Gastrocnemius medialis (tissue), 4 donors: ENCODE measurements around the gene USP5. TPM values are rescaled to one million over a fixed set of nuclear protein-coding genes. Genes with fewer than 3 reads are reported as not detected.

Experiments
- ATAC-seq, 2 donors: fragments of 150-250 bp; one replicate each; pipeline ENCODE4 v1.9.1; 2016
- DNase-seq, 2 donors: peaks; one replicate each; pipeline ENCODE4 v3.0.0-alpha.2; 2019
- H3K27ac ChIP-seq, 4 donors: fragments of 200-600 bp; sonication (generic); 1 replicate in 1 of 4; 2 replicates in 3 of 4; pipeline ENCODE4 v1.5.1; 2016 to 2018; ENCODE audit warnings: mild to moderate bottlenecking in 2 of 4, moderate library complexity in 1 of 4
- H3K27me3 ChIP-seq, 3 donors: fragments of 200-600 bp; sonication (generic) in 2 of 3; 1 replicate in 1 of 3; 2 replicates in 2 of 3; pipeline versions ENCODE4 v1.5.1 to v1.6.0; 2016 to 2019; ENCODE audit warnings: mild to moderate bottlenecking in 1 of 3, moderate library complexity in 1 of 3
- H3K36me3 ChIP-seq, 2 donors: fragments of 200-600 bp; sonication (generic) in 1 of 2; one replicate each; pipeline ENCODE4 v1.5.1; 2017 to 2018
- H3K4me1 ChIP-seq, 2 donors: fragments of 200-600 bp; sonication (generic) in 1 of 2; one replicate each; pipeline ENCODE4 v1.5.1; 2016 to 2017; ENCODE audit warnings: mild to moderate bottlenecking in 2 of 2
- H3K4me3 ChIP-seq, 4 donors: fragments of 200-600 bp; sonication (generic) in 3 of 4; 1 replicate in 1 of 4; 2 replicates in 3 of 4; pipeline ENCODE4 v1.5.1; 2016 to 2019; ENCODE audit warnings: mild to moderate bottlenecking in 2 of 4
- H3K9me3 ChIP-seq, 3 donors: fragments of 200-600 bp; sonication (generic) in 2 of 3; 1 replicate in 1 of 3; 2 replicates in 2 of 3; pipeline ENCODE4 v1.5.1; 2016 to 2019
- POLR2A ChIP-seq, 2 donors: fragments of 450-650 bp; IDR thresholded peaks; one replicate each; pipeline ENCODE4 v1.6.1; 2017; ENCODE audit warnings: antibody characterized with exemption in 2 of 2, mild to moderate bottlenecking in 2 of 2, moderate library complexity in 2 of 2
- in situ Hi-C, 4 donors: fragments of 200-750 bp; cut with MboI; loops; one replicate each; pipeline versions ENCODE4 v1.15.0 to v1.8.0; 2017; ENCODE audit warnings: low sequenced_read_pairs in 4 of 4
- intact Hi-C: fragments of 100-400 bp; cut with DNase I; formaldehyde crosslinking; loops from one replicate; pipeline ENCODE4 v1.15.1; 2023; ENCODE audit warnings: low total_unique reads
- total RNA-seq, 4 donors: library from RNA; depleted of rRNA; stranded (reverse); fragments of >200 nt; gene quantifications; one replicate each; pipeline versions ENCODE4 v1.1.0 to v1.2.3, GENCODE V29; 2016
- TF ChIP-seq, protein P1 (sequence below), 5 experiments: fragments of 450-650 bp in 3 of 5; fragments of 200-600 bp in 2 of 5; sonication (generic) in 2 of 5; IDR thresholded peaks in 4 of 5; conservative IDR thresholded peaks in 1 of 5; 1 replicate in 4 of 5; 2 replicates in 1 of 5; pipeline ENCODE4 v1.5.1; 2016 to 2019; ENCODE audit warnings: antibody characterized with exemption in 5 of 5, mild to moderate bottlenecking in 3 of 5, moderate library complexity in 3 of 5

The USP5 gene
- total RNA-seq, 4 donors from 2014 or later: 66.4 to 120 (median 74.1) TPM

GRCh38 chr12:6858799-6859198 is 6.8 kb downstream of the USP5 start:
- ATAC-seq: no peak

DNA sequence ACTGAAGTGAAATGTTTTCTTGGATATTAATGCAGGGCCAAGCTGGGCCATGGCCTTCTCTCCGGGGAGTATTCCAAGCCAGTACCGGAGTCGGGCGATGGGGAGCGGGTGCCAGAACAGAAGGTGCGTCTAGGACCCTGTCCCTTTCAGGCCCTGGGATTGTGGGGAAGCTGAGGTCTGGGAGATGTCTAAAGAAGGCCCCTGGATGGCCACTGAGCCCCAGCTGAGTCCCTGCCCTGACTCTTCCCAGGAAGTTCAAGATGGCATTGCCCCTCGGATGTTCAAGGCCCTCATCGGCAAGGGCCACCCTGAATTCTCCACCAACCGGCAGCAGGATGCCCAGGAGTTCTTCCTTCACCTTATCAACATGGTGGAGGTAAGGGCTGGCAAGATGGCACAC is 8.2 kb downstream of the USP5 start:
- TF ChIP-seq POLR2A (IDR thresholded peaks at IDR 0.05): no peak
- TF ChIP-seq, protein P1, sequence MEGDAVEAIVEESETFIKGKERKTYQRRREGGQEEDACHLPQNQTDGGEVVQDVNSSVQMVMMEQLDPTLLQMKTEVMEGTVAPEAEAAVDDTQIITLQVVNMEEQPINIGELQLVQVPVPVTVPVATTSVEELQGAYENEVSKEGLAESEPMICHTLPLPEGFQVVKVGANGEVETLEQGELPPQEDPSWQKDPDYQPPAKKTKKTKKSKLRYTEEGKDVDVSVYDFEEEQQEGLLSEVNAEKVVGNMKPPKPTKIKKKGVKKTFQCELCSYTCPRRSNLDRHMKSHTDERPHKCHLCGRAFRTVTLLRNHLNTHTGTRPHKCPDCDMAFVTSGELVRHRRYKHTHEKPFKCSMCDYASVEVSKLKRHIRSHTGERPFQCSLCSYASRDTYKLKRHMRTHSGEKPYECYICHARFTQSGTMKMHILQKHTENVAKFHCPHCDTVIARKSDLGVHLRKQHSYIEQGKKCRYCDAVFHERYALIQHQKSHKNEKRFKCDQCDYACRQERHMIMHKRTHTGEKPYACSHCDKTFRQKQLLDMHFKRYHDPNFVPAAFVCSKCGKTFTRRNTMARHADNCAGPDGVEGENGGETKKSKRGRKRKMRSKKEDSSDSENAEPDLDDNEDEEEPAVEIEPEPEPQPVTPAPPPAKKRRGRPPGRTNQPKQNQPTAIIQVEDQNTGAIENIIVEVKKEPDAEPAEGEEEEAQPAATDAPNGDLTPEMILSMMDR (IDR thresholded peaks at IDR 0.05 in 4 of 5, conservative IDR thresholded peaks at IDR 0.05 in 1 of 5): no peak
- intact Hi-C loops (no loop called here), in situ Hi-C loops (no loop called here)
- DNase-seq: no peak
- H3K27ac ChIP-seq: no peak overlapping the region
- peaks cover 0 to 98% of the 10 kb centered on the region in 2 donors for H3K36me3 ChIP-seq
- H3K9me3 ChIP-seq: no peaks in the 10 kb centered on the region
- no peak for ATAC-seq
- no peaks in the 10 kb centered on the region for H3K27me3 ChIP-seq
- no peaks in the 10 kb centered on the region for H3K4me1 ChIP-seq
- H3K4me3 ChIP-seq: no peak overlapping the region

More at GRCh38 chr12:6858799-6859198, 6.8 kb downstream of the USP5 start:
- in situ Hi-C loops (no loop called here), intact Hi-C loops (loop anchor here (10.0 kb wide), 1 partner anchor 304 kb away; the partner anchor contains the start of gene IFFO1)
- Histone ChIP-seq H3K9me3 (no peaks in the 10 kb centered on the region), H3K36me3 (peaks cover 0 to 85% of the 10 kb centered on the region in 2 donors), H3K4me1 (peaks cover under 1 to 3% of the 10 kb centered on the region in 2 donors), H3K27ac (no peak overlapping the region), H3K27me3 (no peaks in the 10 kb centered on the region), H3K4me3 (no peak overlapping the region)
- TF ChIP-seq, protein P1 (IDR thresholded peaks at IDR 0.05 in 4 of 5, conservative IDR thresholded peaks at IDR 0.05 in 1 of 5): no peak
- no peak for TF ChIP-seq POLR2A (IDR thresholded peaks at IDR 0.05)
- DNase-seq: no peak

DNA sequence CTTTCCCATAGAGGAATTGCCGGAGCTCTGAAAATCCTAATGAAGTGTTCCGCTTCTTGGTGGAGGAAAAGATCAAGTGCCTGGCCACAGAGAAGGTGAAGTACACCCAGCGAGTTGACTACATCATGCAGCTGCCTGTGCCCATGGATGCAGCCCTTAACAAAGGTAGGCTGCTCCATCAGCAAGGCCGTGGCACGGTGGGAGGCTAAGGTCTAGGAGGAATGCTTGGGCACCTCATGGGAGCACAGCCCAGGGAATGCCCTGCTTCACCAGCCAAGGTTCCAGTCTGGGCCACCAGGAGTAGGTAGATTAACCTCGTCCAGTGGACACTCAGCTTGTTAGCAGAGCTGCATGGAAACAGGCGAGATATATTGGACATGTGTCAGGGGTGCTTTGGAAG is 9.0 kb downstream of the USP5 start:
- intact Hi-C loops (no loop called here), in situ Hi-C loops (no loop called here)
- no peak for TF ChIP-seq POLR2A (IDR thresholded peaks at IDR 0.05)
- TF ChIP-seq, protein P1 (IDR thresholded peaks at IDR 0.05 in 4 of 5, conservative IDR thresholded peaks at IDR 0.05 in 1 of 5): no peak
- Histone ChIP-seq H3K27me3 (no peaks in the 10 kb centered on the region), H3K4me3 (no peak overlapping the region), H3K36me3 (peaks cover 0 to 100% of the 10 kb centered on the region in 2 donors), H3K4me1 (no peaks in the 10 kb centered on the region), H3K27ac (no peak overlapping the region), H3K9me3 (no peaks in the 10 kb centered on the region)
- DNase-seq: no peak
- ATAC-seq: no peak

GRCh38 chr12:6861391-6861790 is 9.4 kb downstream of the USP5 start:
- H3K9me3 ChIP-seq: no peaks in the 10 kb centered on the region
- H3K27ac ChIP-seq: no peak overlapping the region
- H3K4me3 ChIP-seq: no peak overlapping the region
- in situ Hi-C loops: no loop called here
- no peak for TF ChIP-seq POLR2A (IDR thresholded peaks at IDR 0.05)
- TF ChIP-seq, protein P1 (IDR thresholded peaks at IDR 0.05 in 4 of 5, conservative IDR thresholded peaks at IDR 0.05 in 1 of 5): no peak
- intact Hi-C loops: no loop called here
- H3K27me3 ChIP-seq: no peaks in the 10 kb centered on the region
- peaks cover 0 to under 1% of the 10 kb centered on the region in 2 donors for H3K4me1 ChIP-seq
- ATAC-seq: no peak
- peaks cover 0 to 99% of the 10 kb centered on the region in 2 donors for H3K36me3 ChIP-seq
- DNase-seq: no peak

- intact Hi-C loops: no loop called here
- Histone ChIP-seq H3K27ac (no peak overlapping the region), H3K9me3 (no peaks in the 10 kb centered on the region), H3K4me3 (no peak overlapping the region), H3K4me1 (peaks cover 6 to 7% of the 10 kb centered on the region in 2 donors), H3K27me3 (no peaks in the 10 kb centered on the region), H3K36me3 (peaks cover 0 to 82% of the 10 kb centered on the region in 2 donors)
- no peak for TF ChIP-seq POLR2A (IDR thresholded peaks at IDR 0.05)
- TF ChIP-seq, protein P1 (IDR thresholded peaks at IDR 0.05 in 4 of 5, conservative IDR thresholded peaks at IDR 0.05 in 1 of 5): no peak
- ATAC-seq (no peak), DNase-seq (no peak)
- in situ Hi-C loops: no loop called here
Observed at GRCh38 chr12:6863033-6863432, 11.1 kb downstream of the USP5 start.
